Measurements from ENCODE around the gene POLR2C. TPM values are rescaled to one million over a fixed set of nuclear protein-coding genes. Genes with fewer than 3 reads are reported as not detected.
A peak's percentile ranks its signal among the peaks of the same experiment; 100 is the strongest.

The POLR2C gene
- total RNA-seq, 4 donors from 2014 or later: 77.1 to 146 (median 101) TPM

- no peaks in the 10 kb centered on the region for H3K36me3 ChIP-seq
- H3K4me1 ChIP-seq: peaks cover 0 to 37% (median 11%) of the 10 kb centered on the region in 4 donors
- TF ChIP-seq EP300 (IDR thresholded peaks at IDR 0.05) (no peak), POLR2A (IDR thresholded peaks at IDR 0.05) (peak in 1 of 2 donors; percentile 43)
- 2 to 3% methylated on average over 16 to 59 of the region's 73 CpGs for WGBS, 2 donors
- peak; percentile 65 to 67 for DNase-seq (ENCODE audit: low spot score in 2 of 2)
- peak within 1 kb of the TSS; percentile 67 to 87 (median 82) for H3K27ac ChIP-seq
- H3K4me3 ChIP-seq: peak within 1 kb of the TSS; percentile 61 to 81 (median 64)
- H3K9me3 ChIP-seq: no peaks in the 10 kb centered on the region
- H3K27me3 ChIP-seq: no peaks in the 10 kb centered on the region
Observed at GRCh38 chr16:57485916-57486857, 23.7 kb downstream of the POLR2C start, which contains the start of gene DOK4. Gene DOK4 (minus strand): TSS chr16:57486493. CDS start chr16:57479507, 6,986 bp downstream.

- WGBS, 2 donors: 65 to 76% methylated on average over 8 of the region's 8 CpGs
- Histone ChIP-seq H3K4me3 (peak overlapping the region; percentile 52 to 81 (median 62)), H3K27me3 (no peaks in the 10 kb centered on the region), H3K27ac (peak overlapping the region; percentile 4 to 87 (median 60)), H3K4me1 (peaks cover 0 to 37% (median 11%) of the 10 kb centered on the region in 4 donors), H3K9me3 (no peaks in the 10 kb centered on the region), H3K36me3 (no peaks in the 10 kb centered on the region)
- TF ChIP-seq POLR2A (IDR thresholded peaks at IDR 0.05) (no peak), CTCF (IDR thresholded peaks at IDR 0.05) (no peak), EP300 (IDR thresholded peaks at IDR 0.05) (no peak)
- no peak for DNase-seq (ENCODE audit: low spot score in 2 of 2)
Observed at GRCh38 chr16:57486858-57487834, 24.7 kb downstream of the POLR2C start.

- WGBS, 2 donors: 85 to 89% methylated on average over 5 of the region's 5 CpGs
- H3K27ac ChIP-seq: no peak overlapping the region
- no peaks in the 10 kb centered on the region for H3K9me3 ChIP-seq
- no peaks in the 10 kb centered on the region for H3K36me3 ChIP-seq
- no peaks in the 10 kb centered on the region for H3K27me3 ChIP-seq
- H3K4me3 ChIP-seq: no peak overlapping the region
- peaks cover 0 to 33% (median 11%) of the 10 kb centered on the region in 4 donors for H3K4me1 ChIP-seq
- DNase-seq (ENCODE audit: low spot score in 2 of 2): peak in 1 of 2 donors; percentile 10
- TF ChIP-seq POLR2A (IDR thresholded peaks at IDR 0.05): no peak
- no peak for TF ChIP-seq EP300 (IDR thresholded peaks at IDR 0.05)
- TF ChIP-seq CTCF (IDR thresholded peaks at IDR 0.05): no peak
Observed at GRCh38 chr16:57489229-57489628, 26.8 kb downstream of the POLR2C start.

GRCh38 chr16:57493767-57494166 lies 31.3 kb downstream of the POLR2C start:
- H3K9me3 ChIP-seq: no peaks in the 10 kb centered on the region
- DNase-seq (ENCODE audit: low spot score in 2 of 2): no peak
- WGBS, 2 donors: 73 to 75% methylated on average over 4 of the region's 4 CpGs
- no peak overlapping the region for H3K4me3 ChIP-seq
- TF ChIP-seq POLR2A (IDR thresholded peaks at IDR 0.05) (no peak), CTCF (IDR thresholded peaks at IDR 0.05) (no peak), EP300 (IDR thresholded peaks at IDR 0.05) (no peak)
- no peak overlapping the region for H3K27ac ChIP-seq
- no peaks in the 10 kb centered on the region for H3K36me3 ChIP-seq
- H3K4me1 ChIP-seq: no peaks in the 10 kb centered on the region
- H3K27me3 ChIP-seq: no peaks in the 10 kb centered on the region

GRCh38 chr16:57497121-57497520 lies 34.6 kb downstream of the POLR2C start:
- H3K4me1 ChIP-seq: no peaks in the 10 kb centered on the region
- no peak overlapping the region for H3K4me3 ChIP-seq
- TF ChIP-seq POLR2A (IDR thresholded peaks at IDR 0.05) (no peak), CTCF (IDR thresholded peaks at IDR 0.05) (no peak), EP300 (IDR thresholded peaks at IDR 0.05) (no peak)
- no peaks in the 10 kb centered on the region for H3K36me3 ChIP-seq
- H3K9me3 ChIP-seq: no peaks in the 10 kb centered on the region
- 50 to 60% methylated on average over 13 of the region's 13 CpGs for WGBS, 2 donors
- no peak overlapping the region for H3K27ac ChIP-seq
- no peak for DNase-seq (ENCODE audit: low spot score in 2 of 2)
- no peaks in the 10 kb centered on the region for H3K27me3 ChIP-seq
